CD4-positive, alpha-beta T cell (primary cell): ENCODE measurements around the gene EXOSC10. TPM values are rescaled to one million over a fixed set of nuclear protein-coding genes. Genes with fewer than 3 reads are reported as not detected.

ENCODE experiments used
- ATAC-seq: fragments of 200-7000 bp; cut with Tn5 transposase; one replicate; pipeline ENCODE4 v1.10.0; 2022; ENCODE audit warnings: mild to moderate bottlenecking; ENCODE audit not compliant: poor library complexity
- CTCF ChIA-PET: fragments of 350-600 bp; sonication (Branson Sonifier 250); formaldehyde crosslinking; loops from one replicate; lab custom pipeline; 2021; ENCODE audit warnings: antibody characterized with exemption, inconsistent platforms; lab: Charles Lee
- POLR2A ChIA-PET: fragments of 350-600 bp; sonication (Branson Sonifier 250); formaldehyde crosslinking; loops from one replicate; lab custom pipeline; 2021; ENCODE audit warnings: antibody characterized with exemption, inconsistent platforms; lab: Charles Lee
- DNase-seq, 14 experiments: peaks; one replicate each; pipeline ENCODE4 v3.0.0-alpha.2; 2013 to 2020; ENCODE audit warnings: mixed read lengths in 2 of 14
- H3K27ac ChIP-seq, 2 donors: one replicate each; pipeline versions ENCODE4 v1.5.1 to v1.7.0; 2013; ENCODE audit warnings: low read length in 2 of 2, low read depth in 1 of 2, mild to moderate bottlenecking in 1 of 2
- H3K27me3 ChIP-seq, 2 experiments: 1 replicate in 1 of 2; 2 replicates in 1 of 2; pipeline versions ENCODE4 v1.6.1 to v1.7.0; 2013; ENCODE audit warnings: low read length in 2 of 2, control low read depth in 1 of 2, mild to moderate bottlenecking in 1 of 2, moderate library complexity in 1 of 2; ENCODE audit not compliant: insufficient read depth in 2 of 2, control insufficient read depth in 1 of 2
- H3K36me3 ChIP-seq: one replicate; pipeline ENCODE4 v1.6.1; 2013; ENCODE audit warnings: low read length, control low read depth; ENCODE audit not compliant: insufficient read depth
- H3K4me1 ChIP-seq: one replicate; pipeline ENCODE4 v1.6.1; 2013; ENCODE audit warnings: low read length, control low read depth; ENCODE audit not compliant: insufficient read depth
- H3K4me3 ChIP-seq: one replicate; pipeline ENCODE4 v1.5.1; 2013; ENCODE audit warnings: mild to moderate bottlenecking, low read length, moderate library complexity
- H3K9me3 ChIP-seq, 2 experiments: 1 replicate in 1 of 2; 2 replicates in 1 of 2; pipeline versions ENCODE4 v1.6.1 to v1.7.0; 2013; ENCODE audit warnings: low read length in 2 of 2, mild to moderate bottlenecking in 2 of 2, control low read depth in 1 of 2, moderate library complexity in 1 of 2; ENCODE audit not compliant: control insufficient read depth in 1 of 2, insufficient read depth in 1 of 2
- H3K27ac Mint-ChIP-seq: one replicate; pipeline ENCODE4 v1.8.0; 2020; ENCODE audit warnings: mixed read lengths
- H3K27me3 Mint-ChIP-seq: one replicate; pipeline ENCODE4 v1.8.0; 2021; ENCODE audit warnings: mixed read lengths
- H3K36me3 Mint-ChIP-seq: one replicate; pipeline ENCODE4 v1.8.0; 2021; ENCODE audit warnings: low read depth, mixed read lengths
- H3K4me1 Mint-ChIP-seq: one replicate; pipeline ENCODE4 v1.8.0; 2021; ENCODE audit warnings: low read depth, mixed read lengths
- H3K4me3 Mint-ChIP-seq: one replicate; pipeline ENCODE4 v1.8.0; 2020; ENCODE audit warnings: mild to moderate bottlenecking, mixed read lengths
- H3K9me3 Mint-ChIP-seq: one replicate; pipeline ENCODE4 v1.8.0; 2020; ENCODE audit warnings: mixed read lengths
- CTCF ChIP-seq: fragments of 200-600 bp; IDR thresholded peaks from one replicate; pipeline ENCODE4 v1.8.0; 2022; ENCODE audit warnings: antibody characterized with exemption, mild to moderate bottlenecking
- intact Hi-C, 2 experiments: fragments of 100-400 bp; cut with DNase I in 1 of 2; cut with micrococcal nuclease in 1 of 2; formaldehyde crosslinking; loops; one replicate each; pipeline versions ENCODE4 v1.15.1 to v1.9.0; 2023 to 2025; cut with DNase I, micrococcal nuclease
- total RNA-seq, 174 experiments: library from RNA in 2 of 174; stranded (reverse) in 2 of 174; gene quantifications; one replicate each; pipeline ENCODE4 v1.2.3 and lab custom pipeline; 2021 to 2026

Gene EXOSC10
- total RNA-seq, 2 experiments from 2014 or later: 81.6 to 89.0 TPM

GRCh38 chr1:11116318-11116717 lies 16.6 kb upstream of the EXOSC10 start:
- Mint-ChIP-seq H3K9me3 (no peaks in the 10 kb centered on the region), H3K36me3 (peaks cover 88% of the 10 kb centered on the region), H3K27me3 (no peaks in the 10 kb centered on the region), H3K27ac (no peak overlapping the region), H3K4me3 (no peak overlapping the region), H3K4me1 (no peaks in the 10 kb centered on the region)
- ATAC-seq (no peak), DNase-seq (no peak)
- Histone ChIP-seq H3K27me3 (no peaks in the 10 kb centered on the region), H3K27ac (no peak overlapping the region), H3K9me3 (no peaks in the 10 kb centered on the region), H3K4me1 (no peaks in the 10 kb centered on the region), H3K4me3 (no peak overlapping the region), H3K36me3 (peaks cover 66% of the 10 kb centered on the region)
- intact Hi-C loops: no loop called here
- ChIA-PET CTCF (interaction anchor here (1.4 kb wide), 1 partner anchor 79 kb away, joined by 3 read pairs; no protein-coding TSS in a partner anchor), POLR2A (no interaction called here)
- no peak for TF ChIP-seq CTCF

GRCh38 chr1:11114966-11115365 lies 15.3 kb upstream of the EXOSC10 start:
- DNase-seq (no peak), ATAC-seq (no peak)
- Histone ChIP-seq H3K9me3 (no peaks in the 10 kb centered on the region), H3K4me3 (no peak overlapping the region), H3K36me3 (peaks cover 60% of the 10 kb centered on the region), H3K27me3 (no peaks in the 10 kb centered on the region), H3K4me1 (no peaks in the 10 kb centered on the region), H3K27ac (no peak overlapping the region)
- CTCF ChIA-PET: no interaction called here
- Mint-ChIP-seq H3K27ac (no peak overlapping the region), H3K27me3 (no peaks in the 10 kb centered on the region), H3K4me3 (no peak overlapping the region), H3K36me3 (peaks cover 84% of the 10 kb centered on the region), H3K9me3 (no peaks in the 10 kb centered on the region), H3K4me1 (no peaks in the 10 kb centered on the region)
- intact Hi-C loops: loop anchor here in 1 of 2 experiments (5.0 kb wide), 1 partner anchor 78 kb away; no protein-coding TSS in a partner anchor
- POLR2A ChIA-PET: no interaction called here
- TF ChIP-seq CTCF: no peak

GRCh38 chr1:11109047-11109760 lies 9.5 kb upstream of the EXOSC10 start:
- no peak overlapping the region for H3K4me3 Mint-ChIP-seq
- no peak overlapping the region for H3K4me3 ChIP-seq
- peaks cover 61% of the 10 kb centered on the region for H3K36me3 ChIP-seq
- no peaks in the 10 kb centered on the region for H3K9me3 ChIP-seq
- no peaks in the 10 kb centered on the region for H3K9me3 Mint-ChIP-seq
- H3K4me1 Mint-ChIP-seq: no peaks in the 10 kb centered on the region
- no peak overlapping the region for H3K27ac Mint-ChIP-seq
- DNase-seq: no peak
- no peak for TF ChIP-seq CTCF
- no peaks in the 10 kb centered on the region for H3K27me3 Mint-ChIP-seq
- no peaks in the 10 kb centered on the region for H3K27me3 ChIP-seq
- intact Hi-C loops: no loop called here
- CTCF ChIA-PET: interaction anchor here (0.6 kb wide), 1 partner anchor 20 kb away, joined by 3 read pairs; no protein-coding TSS in a partner anchor
- H3K27ac ChIP-seq: no peak overlapping the region
- no peaks in the 10 kb centered on the region for H3K4me1 ChIP-seq
- peaks cover 83% of the 10 kb centered on the region for H3K36me3 Mint-ChIP-seq
- POLR2A ChIA-PET: interaction anchor here (2.2 kb wide), 1 partner anchor 10 kb away, joined by 8 read pairs; the partner anchor contains the start of gene EXOSC10
- no peak for ATAC-seq
